SK-N-DZ (cell line): Measurements from ENCODE around the gene MAP3K12. TPM values are rescaled to one million over a fixed set of nuclear protein-coding genes. Genes with fewer than 3 reads are reported as not detected.
"Not testable (repeated sequence)": the region's sequence is repeated elsewhere in the genome, so short reads cannot be mapped to it uniquely, and the experiment has no call there.

ENCODE experiments used
- DNase-seq: peaks from one replicate; pipeline ENCODE4 v3.0.0-alpha.2; 2015; ENCODE audit warnings: low spot score
- polyA plus RNA-seq, 2 experiments: library from polyadenylated mRNA; depleted of rRNA; stranded (reverse); fragments of >200 nt; gene quantifications; 2 replicates each; pipeline ENCODE4 v1.2.3, GENCODE V29; 2014

The MAP3K12 gene
- 20.8 and 22.1 TPM in 2 replicates for polyA plus RNA-seq (2014; cell fraction: cytosol; rRNA removed)
- polyA plus RNA-seq (2014; cell fraction: nucleus; rRNA removed), result 56.6 and 82.8 TPM in 2 replicates

GRCh38 chr12:53499266-53500141 is at the start of gene MAP3K12:
MAP3K12 (minus strand) TSS chr12:53499458; CDS start chr12:53487391, 12,067 bp downstream.
- DNase-seq, result peak; percentile 71

GRCh38 chr12:53548354-53548753 is 49.1 kb upstream of the MAP3K12 start:
- DNase-seq, result not testable (repeated sequence)

GRCh38 chr12:53543539-53543938 is 44.3 kb upstream of the MAP3K12 start:
- peak; percentile 39 for DNase-seq

GRCh38 chr12:53539526-53539925 is 40.3 kb upstream of the MAP3K12 start:
- no peak for DNase-seq

GRCh38 chr12:53538209-53538689 is 39.0 kb upstream of the MAP3K12 start:
- DNase-seq, result no peak

- DNase-seq, result no peak
Observed at GRCh38 chr12:53536962-53537361, 37.7 kb upstream of the MAP3K12 start.

GRCh38 chr12:53533471-53533870 is 34.2 kb upstream of the MAP3K12 start:
- DNase-seq, result no peak

GRCh38 chr12:53532524-53533445 is 33.5 kb upstream of the MAP3K12 start:
- no peak for DNase-seq

- DNase-seq, result no peak
Observed at GRCh38 chr12:53532021-53532420, 32.8 kb upstream of the MAP3K12 start.

- DNase-seq, result no peak
Observed at GRCh38 chr12:53530920-53531319, 31.7 kb upstream of the MAP3K12 start.

- DNase-seq, result no peak
Observed at GRCh38 chr12:53530061-53530460, 30.8 kb upstream of the MAP3K12 start.

- DNase-seq, result no peak
Observed at GRCh38 chr12:53524476-53524875, 25.2 kb upstream of the MAP3K12 start.

- DNase-seq, result no peak
Observed at GRCh38 chr12:53523131-53523530, 23.9 kb upstream of the MAP3K12 start.

GRCh38 chr12:53518381-53518780 is 19.1 kb upstream of the MAP3K12 start:
- no peak for DNase-seq

- DNase-seq, result no peak
Observed at GRCh38 chr12:53516758-53517455, 17.6 kb upstream of the MAP3K12 start.

- no peak for DNase-seq
Observed at GRCh38 chr12:53515291-53515680, 16.0 kb upstream of the MAP3K12 start.

GRCh38 chr12:53514628-53515290 is 15.5 kb upstream of the MAP3K12 start:
- no peak for DNase-seq

GRCh38 chr12:53513712-53514410 is 14.6 kb upstream of the MAP3K12 start:
- no peak for DNase-seq

GRCh38 chr12:53510181-53510812 is 11.0 kb upstream of the MAP3K12 start:
- no peak for DNase-seq
